Type B pancreatic cell (in vitro differentiated cells): ENCODE measurements around the gene RERE. TPM values are rescaled to one million over a fixed set of nuclear protein-coding genes. Genes with fewer than 3 reads are reported as not detected.
A peak's percentile ranks its signal among the peaks of the same experiment; 100 is the strongest.

Experiments
- DNase-seq: peaks from one replicate; pipeline ENCODE4 v3.0.0; 2021; ENCODE audit warnings: mixed read lengths; ENCODE audit not compliant: unreplicated experiment; ENCODE audit errors: extremely low spot score
- H3K27ac Mint-ChIP-seq: 2 replicates; pipeline ENCODE4 v1.8.0; 2021; ENCODE audit warnings: mild to moderate bottlenecking, mixed read lengths
- H3K27me3 Mint-ChIP-seq: 2 replicates; pipeline ENCODE4 v1.8.0; 2021; ENCODE audit warnings: mixed read lengths
- H3K36me3 Mint-ChIP-seq: 2 replicates; pipeline ENCODE4 v1.8.0; 2021; ENCODE audit warnings: mixed read lengths
- H3K4me1 Mint-ChIP-seq: one replicate; pipeline ENCODE4 v1.8.0; 2021; ENCODE audit warnings: mixed read lengths; ENCODE audit not compliant: unreplicated experiment
- H3K4me3 Mint-ChIP-seq: 2 replicates; pipeline ENCODE4 v1.8.0; 2021; ENCODE audit warnings: mild to moderate bottlenecking, mixed read lengths
- H3K9me3 Mint-ChIP-seq: 2 replicates; pipeline ENCODE4 v1.8.0; 2021; ENCODE audit warnings: mixed read lengths
- long read RNA-seq: library from polyadenylated mRNA; unstranded; transcript quantifications from one replicate; pipeline ENCODE4 v2.0.0, GENCODE V29; 2020
- total RNA-seq: library from RNA; stranded (reverse); gene quantifications from 2 replicates; pipeline ENCODE4 v1.2.1, GENCODE V29; 2021; ENCODE audit warnings: low replicate concordance
- TF ChIP-seq, protein P1 (sequence below): fragments of 200-600 bp; sonication (generic); conservative IDR thresholded peaks from 2 replicates; pipeline ENCODE4 v1.5.0; 2021; ENCODE audit warnings: antibody characterized with exemption, mild to moderate bottlenecking

The RERE gene
- total RNA-seq, result 100 and 141 TPM in 2 replicates
- long read RNA-seq, partial matches to known transcripts, result 6 of 30 reads
- long read RNA-seq, other reads (novel, unspliced or antisense), result 24 of 30 reads

DNA sequence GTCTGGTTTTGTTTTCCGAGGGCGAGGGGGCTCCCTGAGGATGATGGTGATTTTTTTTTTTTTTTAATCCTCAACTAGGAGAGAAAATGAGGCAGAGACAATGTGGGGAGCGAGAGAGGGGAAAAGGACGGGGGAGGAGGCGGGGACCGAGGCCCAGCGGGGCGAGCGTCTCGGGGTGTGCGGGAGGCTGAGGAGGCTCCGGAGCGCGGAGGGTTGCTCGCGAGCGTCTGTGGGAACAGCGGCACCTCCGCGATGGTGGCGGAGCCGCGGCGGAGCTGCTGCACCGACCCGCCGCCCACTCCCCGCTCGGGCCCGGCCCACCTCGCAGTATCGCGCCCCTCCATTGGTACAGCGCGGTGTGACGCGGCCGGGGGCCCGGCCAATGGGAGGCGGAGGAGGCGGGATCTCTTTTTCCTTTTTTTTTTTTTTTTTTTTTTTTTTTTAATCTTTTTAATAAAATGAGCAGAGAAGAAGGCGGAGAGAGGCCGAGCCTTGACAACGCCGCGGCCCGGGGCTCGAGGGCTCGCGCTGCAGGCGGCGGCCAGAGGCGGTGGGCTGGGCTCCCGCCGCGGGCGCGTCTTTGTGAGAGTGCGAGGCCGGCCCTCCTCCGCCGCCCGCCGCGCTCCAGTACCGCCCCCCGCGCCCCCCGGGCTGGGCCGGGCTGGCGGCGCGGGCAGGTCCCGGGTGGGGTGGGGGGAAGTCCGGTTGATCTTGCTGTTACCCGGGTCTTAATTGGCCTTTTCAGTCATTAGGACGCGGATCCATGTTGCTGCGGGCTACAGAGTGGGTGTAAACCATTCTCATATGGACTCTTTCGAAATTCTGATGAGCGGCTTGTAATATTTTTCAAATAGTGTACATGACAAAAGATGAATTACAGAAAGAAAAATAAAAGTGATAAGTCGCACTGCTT, at the start of gene RERE:
TSS of gene RERE (minus strand) at position 229 of the 913 bp plus-strand sequence.
- peak within 1 kb of the TSS; percentile 95 for H3K4me3 Mint-ChIP-seq
- H3K4me1 Mint-ChIP-seq, result peaks cover 47% of the 10 kb centered on the region
- peak within 1 kb of the TSS; percentile 89 for H3K27ac Mint-ChIP-seq
- H3K9me3 Mint-ChIP-seq, result no peaks in the 10 kb centered on the region
- TF ChIP-seq, protein P1, sequence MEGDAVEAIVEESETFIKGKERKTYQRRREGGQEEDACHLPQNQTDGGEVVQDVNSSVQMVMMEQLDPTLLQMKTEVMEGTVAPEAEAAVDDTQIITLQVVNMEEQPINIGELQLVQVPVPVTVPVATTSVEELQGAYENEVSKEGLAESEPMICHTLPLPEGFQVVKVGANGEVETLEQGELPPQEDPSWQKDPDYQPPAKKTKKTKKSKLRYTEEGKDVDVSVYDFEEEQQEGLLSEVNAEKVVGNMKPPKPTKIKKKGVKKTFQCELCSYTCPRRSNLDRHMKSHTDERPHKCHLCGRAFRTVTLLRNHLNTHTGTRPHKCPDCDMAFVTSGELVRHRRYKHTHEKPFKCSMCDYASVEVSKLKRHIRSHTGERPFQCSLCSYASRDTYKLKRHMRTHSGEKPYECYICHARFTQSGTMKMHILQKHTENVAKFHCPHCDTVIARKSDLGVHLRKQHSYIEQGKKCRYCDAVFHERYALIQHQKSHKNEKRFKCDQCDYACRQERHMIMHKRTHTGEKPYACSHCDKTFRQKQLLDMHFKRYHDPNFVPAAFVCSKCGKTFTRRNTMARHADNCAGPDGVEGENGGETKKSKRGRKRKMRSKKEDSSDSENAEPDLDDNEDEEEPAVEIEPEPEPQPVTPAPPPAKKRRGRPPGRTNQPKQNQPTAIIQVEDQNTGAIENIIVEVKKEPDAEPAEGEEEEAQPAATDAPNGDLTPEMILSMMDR, result peak; percentile 20
- DNase-seq, result peak; percentile 99
- no peaks in the 10 kb centered on the region for H3K36me3 Mint-ChIP-seq
- no peaks in the 10 kb centered on the region for H3K27me3 Mint-ChIP-seq

DNA sequence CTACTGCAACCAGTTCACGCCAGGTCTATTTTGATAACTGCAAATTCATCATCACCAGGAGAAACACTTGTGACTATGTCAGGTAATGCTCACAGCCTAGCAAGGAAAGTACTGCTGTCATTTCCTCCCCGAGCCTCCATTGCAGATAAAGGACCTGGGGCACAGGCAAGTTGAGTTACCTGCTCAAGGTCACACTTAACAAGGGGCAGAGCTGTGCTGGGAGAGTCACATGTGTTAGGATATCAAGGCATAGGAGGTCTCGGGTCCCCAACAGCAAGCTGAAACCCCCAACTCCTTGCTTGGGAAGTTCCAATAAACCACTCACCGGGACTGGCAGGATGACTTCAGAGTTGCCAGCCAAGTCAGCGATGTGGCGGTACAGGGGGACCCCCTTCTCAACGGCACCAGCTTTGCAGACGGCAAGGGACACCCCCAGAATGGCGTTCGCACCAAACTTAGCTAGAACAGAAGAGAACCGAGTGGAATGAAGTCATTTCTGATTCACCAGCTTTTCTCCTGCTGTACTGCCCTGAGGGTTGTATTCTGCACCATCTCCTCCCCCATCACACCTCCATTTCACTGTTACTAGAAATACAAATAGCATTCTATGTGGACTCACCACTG, 49.5 kb upstream of the RERE start:
- H3K27me3 Mint-ChIP-seq, result no peaks in the 10 kb centered on the region
- no peak overlapping the region for H3K27ac Mint-ChIP-seq
- H3K36me3 Mint-ChIP-seq, result peaks cover 30% of the 10 kb centered on the region
- TF ChIP-seq, protein P1, result no peak
- no peaks in the 10 kb centered on the region for H3K9me3 Mint-ChIP-seq
- DNase-seq, result no peak
- peaks cover 14% of the 10 kb centered on the region for H3K4me1 Mint-ChIP-seq
- H3K4me3 Mint-ChIP-seq, result no peak overlapping the region

DNA sequence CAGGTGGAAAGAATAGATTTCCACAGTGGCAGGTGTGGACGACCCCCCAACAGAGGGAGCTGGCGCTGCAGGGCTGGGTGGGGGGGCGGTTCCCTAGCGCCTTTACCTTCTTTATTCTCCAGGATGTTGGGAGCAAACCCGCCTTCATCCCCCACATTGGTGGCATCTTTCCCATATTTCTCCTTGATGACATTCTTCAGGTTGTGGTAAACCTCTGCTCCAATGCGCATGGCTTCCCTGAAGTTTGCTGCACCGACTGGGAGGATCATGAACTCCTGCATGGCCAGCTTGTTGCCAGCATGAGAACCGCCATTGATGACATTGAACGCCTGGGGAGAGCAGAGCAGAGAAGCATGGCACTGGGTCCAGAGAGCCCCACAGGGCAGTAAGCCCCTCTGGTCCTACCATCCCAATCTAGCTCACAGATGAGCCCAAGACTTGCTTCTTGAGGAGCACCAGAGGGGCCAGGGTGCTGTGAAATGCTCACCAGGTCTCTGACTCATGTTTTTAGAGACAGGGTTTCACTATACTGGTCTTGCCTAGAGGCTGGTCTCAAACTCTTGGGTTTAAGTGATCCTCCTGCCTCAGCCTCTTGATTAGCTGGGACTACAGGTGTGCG, 48.8 kb upstream of the RERE start:
- no peak for DNase-seq
- Mint-ChIP-seq H3K4me3 (no peak overlapping the region), H3K4me1 (peaks cover 12% of the 10 kb centered on the region), H3K27ac (no peak overlapping the region), H3K36me3 (peaks cover 29% of the 10 kb centered on the region), H3K27me3 (no peaks in the 10 kb centered on the region), H3K9me3 (no peaks in the 10 kb centered on the region)
- TF ChIP-seq, protein P1, result no peak

DNA sequence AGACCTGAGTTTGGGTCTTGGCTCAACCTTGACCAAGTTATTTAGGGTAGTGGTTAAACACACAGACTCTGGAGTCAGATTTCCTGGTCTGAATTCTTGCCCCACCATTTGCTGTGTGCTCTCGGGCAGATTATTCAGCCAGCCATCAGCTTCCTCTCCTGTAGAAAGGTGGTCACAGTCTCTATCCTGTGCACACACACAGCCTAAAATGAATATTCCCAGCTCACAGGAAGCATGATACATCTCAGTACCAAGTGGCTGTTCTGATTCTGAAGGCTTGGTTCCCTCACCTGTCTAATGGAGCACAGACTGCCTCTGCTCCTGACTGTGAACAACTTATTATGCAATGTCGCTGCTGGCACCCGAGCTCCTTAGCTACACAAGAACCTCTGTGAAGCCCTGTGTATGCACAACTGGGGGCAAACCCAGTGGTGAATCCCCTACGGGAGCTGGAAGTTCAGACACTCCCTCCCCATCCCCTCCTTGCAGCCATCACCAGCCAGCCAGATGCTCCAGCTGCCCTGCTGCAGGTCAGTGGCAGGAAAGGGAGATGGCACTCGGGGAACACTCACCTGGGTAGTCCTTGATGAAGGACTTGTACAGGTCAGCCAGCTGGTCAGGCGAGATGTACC, 47.4 kb upstream of the RERE start:
- no peaks in the 10 kb centered on the region for H3K27me3 Mint-ChIP-seq
- no peak overlapping the region for H3K27ac Mint-ChIP-seq
- peaks cover 26% of the 10 kb centered on the region for H3K36me3 Mint-ChIP-seq
- H3K4me1 Mint-ChIP-seq, result peaks cover 10% of the 10 kb centered on the region
- no peak overlapping the region for H3K4me3 Mint-ChIP-seq
- H3K9me3 Mint-ChIP-seq, result no peaks in the 10 kb centered on the region
- DNase-seq, result no peak
- TF ChIP-seq, protein P1, result no peak

DNA sequence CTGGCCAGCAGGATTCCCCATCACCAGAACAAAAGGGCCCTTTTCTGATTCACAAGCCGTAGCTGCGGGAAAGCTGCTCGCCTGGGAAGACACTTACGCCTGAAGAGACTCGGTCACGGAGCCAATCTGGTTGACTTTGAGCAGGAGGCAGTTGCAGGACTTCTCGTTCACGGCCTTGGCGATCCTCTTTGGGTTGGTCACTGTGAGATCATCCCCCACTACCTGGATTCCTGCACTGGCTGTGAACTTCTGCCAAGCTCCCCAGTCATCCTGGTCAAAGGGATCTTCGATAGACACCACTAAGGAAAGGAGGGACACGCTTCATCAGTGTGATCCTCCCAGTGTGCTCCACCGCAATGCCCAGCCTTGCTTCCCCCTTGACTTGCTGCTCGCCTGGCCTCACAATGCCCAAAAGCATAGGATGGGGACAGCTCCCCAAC, 46.4 kb upstream of the RERE start:
- DNase-seq, result no peak
- peaks cover 11% of the 10 kb centered on the region for H3K4me1 Mint-ChIP-seq
- no peaks in the 10 kb centered on the region for H3K9me3 Mint-ChIP-seq
- H3K27me3 Mint-ChIP-seq, result no peaks in the 10 kb centered on the region
- no peak overlapping the region for H3K27ac Mint-ChIP-seq
- peaks cover 26% of the 10 kb centered on the region for H3K36me3 Mint-ChIP-seq
- H3K4me3 Mint-ChIP-seq, result no peak overlapping the region
- TF ChIP-seq, protein P1, result no peak
